ENCODE measurements around the gene MSH5.
"Not testable (repeated sequence)": the region's sequence is repeated elsewhere in the genome, so short reads cannot be mapped to it uniquely, and the experiment has no call there.

- TF ChIP-seq CTCF (IDR thresholded peaks at IDR 0.05 in 2 of 3, conservative IDR thresholded peaks at IDR 0.05 in 1 of 3; ENCODE audit: borderline replicate concordance in 1 of 3, insufficient read depth in 1 of 3, low read depth in 2 of 3, low read length in 2 of 3); POLR2A (IDR thresholded peaks at IDR 0.05; ENCODE audit: borderline replicate concordance, extremely low read depth, insufficient read depth, insufficient read length); YY1 (IDR thresholded peaks at IDR 0.05; ENCODE audit: extremely low read depth, insufficient replicate concordance, low read depth, low read length); SRF (IDR thresholded peaks at IDR 0.05; ENCODE audit: low read depth): not testable (repeated sequence)
Observed at GRCh38 chr6:31709157-31709556, 30.6 kb upstream of the MSH5 start.

Data from HCT116 (cell line).